Ovary (tissue), 3 donors: Measurements from ENCODE around the gene SH3BGR.

Experiments used
- POLR2A ChIP-seq: fragments of 450-650 bp; IDR thresholded peaks from one replicate; pipeline ENCODE4 v1.6.1; 2017; ENCODE audit warnings: antibody characterized with exemption, mild to moderate bottlenecking, moderate library complexity
- TF ChIP-seq, protein P1 (sequence below), 3 donors: fragments of 450-650 bp in 2 of 3; fragments of 200-600 bp in 1 of 3; IDR thresholded peaks; one replicate each; pipeline versions ENCODE4 v1.5.1 to v1.8.0; 2016 to 2022; ENCODE audit warnings: antibody characterized with exemption in 3 of 3, mild to moderate bottlenecking in 1 of 3
- donor health status: DM: no; HTN: no; CAD: no.

DNA sequence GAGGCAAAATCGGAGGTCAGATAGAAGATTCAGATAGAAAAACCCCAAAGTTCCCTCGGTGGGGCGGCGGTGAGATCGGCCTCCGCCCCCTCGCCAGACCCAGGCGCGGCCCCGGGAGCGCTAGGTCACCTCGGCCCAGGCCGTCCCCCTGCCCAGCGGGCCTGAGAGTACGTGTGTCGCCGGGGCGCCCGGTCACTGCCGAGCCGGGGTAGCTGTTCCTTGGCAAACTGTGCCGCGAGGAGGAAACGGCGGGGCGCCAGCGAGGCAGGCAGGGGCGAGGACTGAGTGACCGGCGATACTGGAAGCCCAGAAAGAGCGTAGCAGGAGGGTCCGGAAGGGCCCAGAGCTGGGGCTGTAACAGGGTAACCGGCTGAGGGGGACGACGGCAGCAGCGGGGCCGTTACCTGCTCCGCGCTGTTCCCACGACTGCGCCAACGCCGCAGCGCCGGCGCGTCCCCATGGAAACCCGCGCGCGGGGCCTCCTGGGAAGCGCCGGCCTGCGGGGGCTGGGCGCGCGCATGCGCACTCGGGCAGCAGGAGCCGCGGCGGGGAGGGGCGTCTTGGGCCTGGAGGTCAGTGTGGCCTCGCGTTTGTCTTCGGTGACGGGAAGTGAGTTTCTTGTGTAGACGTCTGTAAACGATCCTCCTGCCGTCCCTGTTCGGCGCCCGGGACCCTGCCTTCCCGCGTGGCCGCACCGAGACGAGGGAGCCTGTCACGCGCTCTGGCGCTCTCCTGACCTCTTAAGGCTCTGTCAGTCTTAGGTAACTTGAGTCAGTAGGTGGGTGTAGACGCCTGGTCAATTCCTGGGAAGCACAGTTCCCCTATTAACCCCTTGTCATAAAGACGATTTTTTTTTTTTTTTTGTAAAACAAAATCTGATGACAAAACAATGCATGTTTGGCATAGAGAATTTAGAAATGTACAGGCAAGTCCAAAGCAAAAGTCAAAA, 6.2 kb upstream of the SH3BGR start, which contains the start of gene LCA5L:
- TF ChIP-seq POLR2A, result peak; percentile 56
- TF ChIP-seq, protein P1, sequence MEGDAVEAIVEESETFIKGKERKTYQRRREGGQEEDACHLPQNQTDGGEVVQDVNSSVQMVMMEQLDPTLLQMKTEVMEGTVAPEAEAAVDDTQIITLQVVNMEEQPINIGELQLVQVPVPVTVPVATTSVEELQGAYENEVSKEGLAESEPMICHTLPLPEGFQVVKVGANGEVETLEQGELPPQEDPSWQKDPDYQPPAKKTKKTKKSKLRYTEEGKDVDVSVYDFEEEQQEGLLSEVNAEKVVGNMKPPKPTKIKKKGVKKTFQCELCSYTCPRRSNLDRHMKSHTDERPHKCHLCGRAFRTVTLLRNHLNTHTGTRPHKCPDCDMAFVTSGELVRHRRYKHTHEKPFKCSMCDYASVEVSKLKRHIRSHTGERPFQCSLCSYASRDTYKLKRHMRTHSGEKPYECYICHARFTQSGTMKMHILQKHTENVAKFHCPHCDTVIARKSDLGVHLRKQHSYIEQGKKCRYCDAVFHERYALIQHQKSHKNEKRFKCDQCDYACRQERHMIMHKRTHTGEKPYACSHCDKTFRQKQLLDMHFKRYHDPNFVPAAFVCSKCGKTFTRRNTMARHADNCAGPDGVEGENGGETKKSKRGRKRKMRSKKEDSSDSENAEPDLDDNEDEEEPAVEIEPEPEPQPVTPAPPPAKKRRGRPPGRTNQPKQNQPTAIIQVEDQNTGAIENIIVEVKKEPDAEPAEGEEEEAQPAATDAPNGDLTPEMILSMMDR (IDR thresholded peaks at IDR 0.05), result peak in 1 of 3 donors; percentile 28
